ENCODE data around the gene SCAMP1.

DNA sequence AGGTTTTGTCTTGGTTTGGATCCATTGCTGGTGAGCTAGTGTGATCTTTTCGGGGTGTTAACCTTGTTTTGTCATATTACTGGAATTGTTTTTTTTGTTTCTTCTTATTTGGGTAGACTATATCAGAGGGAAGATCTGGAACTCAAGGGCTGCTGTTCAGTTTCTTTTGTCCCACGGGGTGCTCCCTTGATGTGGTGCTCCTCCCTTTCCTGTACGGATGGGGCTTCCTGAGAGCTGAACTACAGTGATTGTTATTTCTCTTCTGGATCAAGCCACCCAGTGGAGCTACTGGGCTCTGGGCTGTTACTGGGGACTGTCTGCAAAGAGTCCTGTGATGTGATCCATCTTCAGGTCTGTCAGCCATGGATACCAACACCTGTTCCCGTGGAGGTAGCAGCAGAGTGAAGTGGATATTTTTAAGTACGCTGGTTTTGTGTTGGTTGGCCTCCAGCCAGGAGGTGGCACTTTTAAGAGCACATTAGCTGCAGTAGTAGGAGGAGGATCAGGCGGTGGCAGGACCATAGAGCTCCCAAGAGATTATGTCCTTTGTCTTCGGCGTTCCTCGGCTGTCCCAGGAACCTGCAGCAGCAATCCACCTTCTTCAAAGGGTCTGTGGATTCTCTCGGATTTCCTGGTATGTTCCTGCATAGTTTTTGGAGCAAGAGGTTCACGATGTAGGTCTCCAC, 27.2 kb downstream of the SCAMP1 start:
- TF ChIP-seq EP300 (conservative IDR thresholded peaks at IDR 0.05; ENCODE audit: poor library complexity, severe bottlenecking) (no peak), CTCF (IDR thresholded peaks at IDR 0.05; ENCODE audit: poor library complexity, severe bottlenecking) (no peak), RAD21 (conservative IDR thresholded peaks at IDR 0.05) (no peak), TAF1 (IDR thresholded peaks at IDR 0.05; ENCODE audit: low read depth) (no peak), MXI1 (conservative IDR thresholded peaks at IDR 0.05; ENCODE audit: poor library complexity, severe bottlenecking) (no peak)
- TF ChIP-seq, protein P1, sequence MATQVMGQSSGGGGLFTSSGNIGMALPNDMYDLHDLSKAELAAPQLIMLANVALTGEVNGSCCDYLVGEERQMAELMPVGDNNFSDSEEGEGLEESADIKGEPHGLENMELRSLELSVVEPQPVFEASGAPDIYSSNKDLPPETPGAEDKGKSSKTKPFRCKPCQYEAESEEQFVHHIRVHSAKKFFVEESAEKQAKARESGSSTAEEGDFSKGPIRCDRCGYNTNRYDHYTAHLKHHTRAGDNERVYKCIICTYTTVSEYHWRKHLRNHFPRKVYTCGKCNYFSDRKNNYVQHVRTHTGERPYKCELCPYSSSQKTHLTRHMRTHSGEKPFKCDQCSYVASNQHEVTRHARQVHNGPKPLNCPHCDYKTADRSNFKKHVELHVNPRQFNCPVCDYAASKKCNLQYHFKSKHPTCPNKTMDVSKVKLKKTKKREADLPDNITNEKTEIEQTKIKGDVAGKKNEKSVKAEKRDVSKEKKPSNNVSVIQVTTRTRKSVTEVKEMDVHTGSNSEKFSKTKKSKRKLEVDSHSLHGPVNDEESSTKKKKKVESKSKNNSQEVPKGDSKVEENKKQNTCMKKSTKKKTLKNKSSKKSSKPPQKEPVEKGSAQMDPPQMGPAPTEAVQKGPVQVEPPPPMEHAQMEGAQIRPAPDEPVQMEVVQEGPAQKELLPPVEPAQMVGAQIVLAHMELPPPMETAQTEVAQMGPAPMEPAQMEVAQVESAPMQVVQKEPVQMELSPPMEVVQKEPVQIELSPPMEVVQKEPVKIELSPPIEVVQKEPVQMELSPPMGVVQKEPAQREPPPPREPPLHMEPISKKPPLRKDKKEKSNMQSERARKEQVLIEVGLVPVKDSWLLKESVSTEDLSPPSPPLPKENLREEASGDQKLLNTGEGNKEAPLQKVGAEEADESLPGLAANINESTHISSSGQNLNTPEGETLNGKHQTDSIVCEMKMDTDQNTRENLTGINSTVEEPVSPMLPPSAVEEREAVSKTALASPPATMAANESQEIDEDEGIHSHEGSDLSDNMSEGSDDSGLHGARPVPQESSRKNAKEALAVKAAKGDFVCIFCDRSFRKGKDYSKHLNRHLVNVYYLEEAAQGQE (IDR thresholded peaks at IDR 0.05; ENCODE audit: borderline replicate concordance): no peak

Data from neural cell (in vitro differentiated cells).